ENCODE data around the gene RNU1-3.
"Not testable (repeated sequence)": the region's sequence is repeated elsewhere in the genome, so short reads cannot be mapped to it uniquely, and the experiment has no call there.

DNA sequence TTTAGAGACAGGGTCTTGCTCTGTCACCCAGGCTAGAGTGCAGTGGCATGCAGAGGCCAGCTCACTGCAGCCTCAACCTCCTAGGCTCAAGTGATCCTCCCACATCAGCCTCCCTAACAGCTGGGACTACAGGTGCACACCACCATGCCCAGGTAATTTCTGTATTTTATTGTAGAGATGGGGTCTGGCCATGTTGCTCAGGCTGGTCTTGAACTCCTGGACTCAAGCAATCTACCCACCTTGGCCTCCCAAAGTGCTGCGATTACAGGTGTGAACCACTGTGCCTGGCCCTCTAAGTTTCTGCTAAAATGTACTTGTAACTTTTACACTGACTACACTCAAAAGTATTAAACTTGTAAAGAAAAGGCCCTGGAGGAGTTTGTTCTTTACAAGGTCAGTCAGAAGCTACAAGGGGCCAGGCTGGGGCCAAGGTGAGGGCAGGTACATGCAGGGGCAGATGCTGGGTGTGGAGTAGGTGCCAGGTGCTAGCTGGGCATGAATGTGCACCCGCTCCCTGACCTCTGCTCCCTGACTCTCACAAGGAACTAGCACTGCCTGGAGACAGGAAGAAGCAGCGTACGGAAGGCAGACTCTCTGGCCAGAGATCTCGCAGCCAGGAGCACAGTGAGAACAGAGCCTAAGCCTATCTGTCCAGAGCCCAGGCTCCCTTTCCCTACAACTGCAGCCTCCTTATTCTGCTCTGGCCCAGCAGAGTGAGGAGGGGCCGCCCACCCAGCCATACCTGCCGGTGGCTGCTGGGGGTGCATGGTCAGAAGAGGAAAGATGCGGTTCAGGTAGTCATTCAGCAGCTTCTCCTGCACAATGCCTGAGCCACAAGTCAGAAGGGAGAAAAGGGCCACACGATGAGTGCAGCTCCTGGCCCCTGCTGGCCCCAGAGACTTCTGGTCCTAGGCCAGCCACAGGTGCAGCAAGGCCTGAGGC lies 24.5 kb downstream of the RNU1-3 start:
- not testable (repeated sequence) for TF ChIP-seq CTCF (IDR thresholded peaks at IDR 0.05; ENCODE audit: insufficient read depth, low read length); POLR2AphosphoS5 (IDR thresholded peaks at IDR 0.05; ENCODE audit: low read depth); GABPA (IDR thresholded peaks at IDR 0.05; ENCODE audit: low read depth)
- TF ChIP-seq, protein P1, sequence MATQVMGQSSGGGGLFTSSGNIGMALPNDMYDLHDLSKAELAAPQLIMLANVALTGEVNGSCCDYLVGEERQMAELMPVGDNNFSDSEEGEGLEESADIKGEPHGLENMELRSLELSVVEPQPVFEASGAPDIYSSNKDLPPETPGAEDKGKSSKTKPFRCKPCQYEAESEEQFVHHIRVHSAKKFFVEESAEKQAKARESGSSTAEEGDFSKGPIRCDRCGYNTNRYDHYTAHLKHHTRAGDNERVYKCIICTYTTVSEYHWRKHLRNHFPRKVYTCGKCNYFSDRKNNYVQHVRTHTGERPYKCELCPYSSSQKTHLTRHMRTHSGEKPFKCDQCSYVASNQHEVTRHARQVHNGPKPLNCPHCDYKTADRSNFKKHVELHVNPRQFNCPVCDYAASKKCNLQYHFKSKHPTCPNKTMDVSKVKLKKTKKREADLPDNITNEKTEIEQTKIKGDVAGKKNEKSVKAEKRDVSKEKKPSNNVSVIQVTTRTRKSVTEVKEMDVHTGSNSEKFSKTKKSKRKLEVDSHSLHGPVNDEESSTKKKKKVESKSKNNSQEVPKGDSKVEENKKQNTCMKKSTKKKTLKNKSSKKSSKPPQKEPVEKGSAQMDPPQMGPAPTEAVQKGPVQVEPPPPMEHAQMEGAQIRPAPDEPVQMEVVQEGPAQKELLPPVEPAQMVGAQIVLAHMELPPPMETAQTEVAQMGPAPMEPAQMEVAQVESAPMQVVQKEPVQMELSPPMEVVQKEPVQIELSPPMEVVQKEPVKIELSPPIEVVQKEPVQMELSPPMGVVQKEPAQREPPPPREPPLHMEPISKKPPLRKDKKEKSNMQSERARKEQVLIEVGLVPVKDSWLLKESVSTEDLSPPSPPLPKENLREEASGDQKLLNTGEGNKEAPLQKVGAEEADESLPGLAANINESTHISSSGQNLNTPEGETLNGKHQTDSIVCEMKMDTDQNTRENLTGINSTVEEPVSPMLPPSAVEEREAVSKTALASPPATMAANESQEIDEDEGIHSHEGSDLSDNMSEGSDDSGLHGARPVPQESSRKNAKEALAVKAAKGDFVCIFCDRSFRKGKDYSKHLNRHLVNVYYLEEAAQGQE (IDR thresholded peaks at IDR 0.05; ENCODE audit: insufficient replicate concordance, low read depth), result not testable (repeated sequence)
